OCI-M1 (cell line): ENCODE measurements around the gene PROB1.
A peak's percentile ranks its signal among the peaks of the same experiment; 100 is the strongest.
"Not testable (repeated sequence)": the region's sequence is repeated elsewhere in the genome, so short reads cannot be mapped to it uniquely, and the experiment has no call there.

Experiments used
- DNase-seq: peaks from one replicate; lab custom pipeline; 2025; lab: John Stamatoyannopoulos, UW

The PROB1 gene

GRCh38 chr5:139414581-139415130 lies 19.8 kb upstream of the PROB1 start:
- no peak for DNase-seq

GRCh38 chr5:139413963-139414362 lies 19.1 kb upstream of the PROB1 start:
- DNase-seq: no peak

- no peak for DNase-seq
Observed at GRCh38 chr5:139413153-139413552, 18.2 kb upstream of the PROB1 start.

DNA sequence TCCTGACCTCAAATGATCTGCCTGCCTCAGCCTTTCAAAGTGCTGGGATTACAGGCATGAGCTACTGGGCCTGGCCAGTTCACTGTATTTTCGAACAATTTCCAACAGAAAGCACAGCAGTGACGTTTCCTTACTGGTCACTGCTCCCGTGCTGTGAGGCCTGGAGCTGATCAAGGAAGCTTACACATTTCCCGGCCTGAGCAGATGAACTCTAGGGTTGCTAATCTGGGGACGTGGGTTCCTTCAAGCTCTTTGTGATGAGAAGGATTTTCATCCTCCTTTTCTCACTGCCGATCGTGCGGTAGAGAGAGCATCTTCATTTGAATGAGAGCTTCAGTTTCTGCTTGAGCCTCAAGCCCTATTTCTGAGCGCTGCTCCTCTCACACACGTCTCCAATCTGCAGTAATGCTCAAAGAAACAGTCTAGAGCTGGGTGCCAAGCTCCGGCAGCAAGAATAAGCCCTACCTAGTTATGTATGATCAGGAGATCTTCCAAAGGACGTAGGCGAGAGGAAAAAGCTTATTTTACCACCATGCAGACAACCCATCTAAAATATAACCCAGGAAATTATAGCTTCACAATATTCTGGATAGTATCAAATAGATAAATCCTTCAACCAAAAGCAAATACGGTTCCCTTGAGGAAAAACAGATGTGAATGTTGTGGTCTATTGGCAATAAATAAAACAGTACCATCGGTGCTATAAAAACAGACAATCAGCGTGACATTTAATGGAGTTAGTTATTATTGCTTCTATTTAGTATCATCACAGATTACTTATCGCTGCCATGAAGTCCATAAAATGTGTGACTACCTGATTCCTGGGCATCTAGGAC lies 16.3 kb upstream of the PROB1 start:
- no peak for DNase-seq

- no peak for DNase-seq
Observed at GRCh38 chr5:139410121-139410992, 15.5 kb upstream of the PROB1 start.

DNA sequence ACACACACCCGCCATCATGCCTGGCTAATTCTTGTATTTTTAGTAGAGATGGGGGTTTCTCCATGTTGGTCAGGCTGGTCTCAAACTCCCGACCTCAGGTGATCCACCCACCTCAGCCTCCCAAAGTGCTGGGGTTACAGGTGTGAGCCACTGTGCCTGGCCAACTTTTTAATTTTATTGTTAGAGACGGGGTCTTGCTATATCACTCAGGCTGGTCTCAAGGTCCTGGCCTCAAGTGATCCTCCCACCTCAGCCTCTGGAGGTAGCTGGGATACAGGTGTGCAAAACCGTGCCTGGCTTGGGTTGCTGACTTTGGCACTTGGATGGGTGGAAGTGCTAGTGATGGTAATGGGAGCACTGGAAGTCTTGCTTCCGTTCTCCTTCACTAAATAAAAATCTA lies 14.2 kb upstream of the PROB1 start:
- DNase-seq: not testable (repeated sequence)

- no peak for DNase-seq
Observed at GRCh38 chr5:139408191-139408590, 13.3 kb upstream of the PROB1 start.

- DNase-seq: peak; percentile 47
Observed at GRCh38 chr5:139407517-139407916, 12.6 kb upstream of the PROB1 start.

DNA sequence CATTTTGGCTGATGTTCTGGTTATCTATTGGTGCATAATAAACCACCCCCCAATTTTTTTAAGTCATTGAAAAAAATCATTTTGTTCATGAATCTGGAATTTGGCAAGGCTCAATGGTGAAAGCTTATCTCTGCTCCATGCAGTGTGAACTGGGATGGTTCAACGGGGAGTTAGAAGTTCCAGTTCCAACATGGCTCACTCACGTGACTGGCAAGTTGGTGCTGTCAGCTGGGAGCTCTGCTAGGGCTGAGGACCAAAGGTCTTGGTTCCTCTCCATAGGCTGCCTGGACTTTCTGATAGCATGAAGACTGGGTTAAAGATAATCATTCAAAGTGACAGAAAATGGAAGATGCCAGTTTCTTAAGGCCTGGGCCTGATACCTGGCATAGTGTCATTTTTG lies 12.1 kb upstream of the PROB1 start:
- no peak for DNase-seq

DNA sequence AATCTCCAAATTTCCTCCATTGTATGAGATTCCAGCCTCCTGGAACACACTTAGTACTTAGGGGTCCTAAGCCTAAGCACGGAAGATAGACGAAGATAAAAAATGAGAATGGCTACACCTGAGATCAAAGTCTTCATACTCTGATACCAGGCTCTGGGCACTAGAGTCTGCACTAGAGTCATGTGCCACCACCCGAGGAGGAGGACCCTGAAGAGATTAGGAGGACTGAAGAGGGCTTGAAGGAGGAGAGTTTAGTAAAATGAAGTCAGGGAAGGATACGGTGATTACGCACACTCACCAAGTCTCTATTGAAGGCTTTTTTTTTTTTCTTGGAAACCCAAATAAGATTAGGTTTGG lies 9.6 kb upstream of the PROB1 start:
- no peak for DNase-seq

DNA sequence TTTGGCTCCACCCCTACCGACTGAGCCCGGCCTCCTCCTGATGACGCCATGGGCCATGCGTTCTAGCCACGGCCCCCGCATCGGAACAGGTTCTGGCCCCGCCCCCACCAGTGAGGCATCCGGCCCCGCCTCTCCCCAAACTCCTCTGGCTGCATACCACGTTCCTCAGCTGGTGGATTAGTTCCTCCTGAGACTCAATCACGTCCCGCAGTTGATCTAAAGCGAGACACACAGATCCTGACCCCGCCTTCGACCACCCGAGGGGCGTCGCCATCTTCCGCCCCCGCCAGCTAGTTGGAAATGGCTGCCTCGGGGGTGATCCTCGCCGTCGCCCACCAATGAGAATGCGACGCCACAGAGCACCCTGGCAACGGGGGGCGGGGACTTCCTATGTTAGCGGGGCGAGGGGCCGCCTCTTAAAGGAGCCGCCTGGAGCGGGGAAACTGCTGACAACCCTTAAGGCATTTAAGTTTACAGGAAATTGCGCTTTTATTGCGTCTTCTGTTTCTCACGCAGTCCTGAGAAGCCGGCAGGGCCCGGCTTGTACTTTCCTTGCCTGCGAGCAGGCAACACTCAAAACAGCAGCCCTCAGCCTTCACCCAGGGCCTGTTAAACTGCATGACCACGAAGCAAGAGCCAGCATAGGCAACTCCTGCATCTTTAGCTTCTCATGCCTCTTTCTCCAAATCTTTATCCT lies 9.0 kb upstream of the PROB1 start, which contains the start of gene SPATA24:
Gene SPATA24, minus strand, starts transcription at position 303 of the 697 bp plus-strand sequence. Its CDS starts 29 bp downstream, at position 274.
- peak; percentile 99 for DNase-seq

GRCh38 chr5:139403418-139403786 lies 8.5 kb upstream of the PROB1 start:
- DNase-seq: no peak

GRCh38 chr5:139402561-139403158 lies 7.8 kb upstream of the PROB1 start:
- peak; percentile 68 for DNase-seq

- no peak for DNase-seq
Observed at GRCh38 chr5:139401546-139401945, 6.6 kb upstream of the PROB1 start.

GRCh38 chr5:139399501-139400121 lies 4.7 kb upstream of the PROB1 start:
- no peak for DNase-seq

DNA sequence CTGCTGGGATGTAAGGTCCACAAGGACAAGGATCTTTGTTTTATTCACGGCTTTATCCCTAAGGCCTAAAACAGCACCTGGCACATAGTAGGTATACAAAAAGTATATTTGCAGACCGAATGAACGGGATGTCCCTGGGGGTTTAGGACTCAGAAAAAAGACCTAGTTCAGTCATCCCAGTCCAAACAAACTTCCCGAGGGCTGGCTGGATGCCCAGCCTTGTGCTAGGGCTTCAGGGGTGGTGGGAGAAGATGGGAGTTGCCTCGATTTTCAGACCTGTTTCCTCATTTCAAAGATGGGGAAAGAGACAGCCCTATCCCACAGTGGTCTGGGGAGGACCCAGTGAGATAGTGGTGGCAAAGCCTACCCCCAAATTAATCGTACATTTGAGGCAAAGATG lies 3.0 kb upstream of the PROB1 start:
- no peak for DNase-seq

DNA sequence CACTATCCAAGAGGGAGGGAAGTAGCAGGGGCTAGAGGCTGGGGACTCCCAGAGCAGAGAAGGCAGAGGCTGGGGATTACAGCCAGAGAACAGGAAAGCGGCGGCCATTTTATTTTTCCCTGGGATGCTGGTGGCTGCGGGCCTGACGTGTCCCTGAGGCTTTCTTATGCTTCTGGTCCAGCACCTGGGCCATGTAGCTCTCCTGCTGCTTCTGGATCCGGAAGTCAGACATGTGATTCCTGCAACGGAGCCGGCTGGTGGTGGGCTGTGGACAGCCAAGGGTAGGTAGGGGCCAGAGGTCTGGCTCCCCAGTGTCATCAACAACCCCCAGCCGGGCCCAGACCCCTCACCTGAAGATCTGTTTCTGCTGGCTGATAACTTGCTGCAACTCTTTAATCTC lies 1.8 kb upstream of the PROB1 start:
- no peak for DNase-seq

- DNase-seq: no peak
Observed at GRCh38 chr5:139395844-139396640, 1.1 kb upstream of the PROB1 start.

DNA sequence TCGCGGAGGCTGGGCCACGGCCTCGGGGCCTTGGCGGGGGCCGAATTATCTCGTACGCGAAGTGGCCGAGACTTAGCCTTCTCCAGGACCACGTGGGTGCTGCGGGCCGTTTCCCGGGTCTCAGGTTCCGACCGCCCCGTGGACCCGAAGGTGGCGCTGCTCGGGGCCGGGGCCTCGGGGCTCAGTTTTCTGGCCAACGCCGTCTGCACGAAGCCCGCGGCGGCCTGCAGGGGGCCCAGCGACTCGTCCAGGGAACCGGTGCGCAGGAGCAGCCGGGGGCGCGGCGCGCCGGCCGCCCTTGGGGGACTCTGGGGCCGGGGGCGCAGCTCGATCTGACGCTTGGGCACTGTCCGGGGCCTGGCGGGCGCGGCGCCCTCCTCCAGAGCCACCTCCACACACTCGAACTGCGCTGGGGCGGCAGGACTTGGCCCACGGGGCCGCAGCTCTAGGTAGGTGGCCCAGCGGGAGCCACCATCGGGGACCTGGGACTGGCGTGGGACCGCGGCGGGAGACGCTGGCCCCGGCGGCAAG lies 716 bp downstream of the PROB1 start:
- DNase-seq: no peak

DNA sequence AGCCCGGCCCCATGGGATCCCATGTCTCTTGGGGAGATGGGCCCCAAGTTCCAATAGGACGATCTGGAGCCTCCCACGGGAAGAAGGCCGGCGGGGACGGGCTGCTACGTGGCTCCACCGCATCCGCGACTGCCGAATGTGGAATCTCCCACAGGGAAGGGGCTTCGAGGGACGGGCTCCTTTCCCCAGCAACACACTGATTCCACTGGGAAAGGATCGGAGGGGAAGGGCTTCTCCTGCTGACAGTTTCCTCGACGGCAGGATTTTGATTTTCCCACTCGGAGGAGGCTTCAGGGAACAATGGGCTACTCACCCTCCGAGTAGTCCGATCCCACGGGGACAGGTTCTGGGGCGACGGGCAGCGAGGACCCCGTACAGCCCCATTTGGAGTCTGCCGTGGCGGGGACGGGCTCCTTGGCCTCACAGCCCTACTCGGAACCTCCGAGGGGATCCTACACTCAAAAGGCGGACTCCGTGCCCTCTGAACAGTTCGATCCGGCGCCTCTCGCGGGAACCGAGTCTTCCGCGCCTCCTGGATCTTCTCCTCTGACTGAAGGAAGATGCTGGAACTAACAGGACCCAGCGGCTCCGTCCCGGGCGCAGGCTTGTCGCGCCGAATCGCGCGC lies 1.3 kb downstream of the PROB1 start:
- DNase-seq: no peak
